NCI-H146 treated with DMSO at 0.1 percent for 48 hours (cell line): ENCODE results near the gene ATG16L1.
"Not testable (repeated sequence)": the region's sequence is repeated elsewhere in the genome, so short reads cannot be mapped to it uniquely, and the experiment has no call there.

ENCODE experiments used
- DNase-seq: peaks from one replicate; lab custom pipeline; 2025; ENCODE audit not compliant: unreplicated experiment; lab: John Stamatoyannopoulos, UW

ATG16L1 gene

DNA sequence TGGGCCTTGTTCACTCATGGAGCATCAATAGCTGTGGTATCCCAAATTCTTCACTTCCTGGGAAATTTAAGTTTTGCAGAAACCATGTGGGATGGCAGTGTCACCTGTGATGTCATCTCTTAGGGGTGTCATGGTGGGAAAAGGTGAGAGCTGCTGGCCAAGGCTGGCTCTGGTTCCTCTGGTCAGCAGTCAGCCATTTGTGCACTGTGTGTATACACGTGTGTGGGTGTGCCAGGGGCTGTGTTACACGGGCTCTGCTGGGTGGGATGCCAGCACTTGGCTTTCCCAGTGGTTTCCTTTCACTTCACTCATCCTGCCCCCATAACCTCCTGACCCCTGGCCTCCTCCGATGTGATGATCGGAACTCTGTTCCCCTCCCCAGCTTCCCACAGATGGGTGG is 77.4 kb downstream of the ATG16L1 start:
- DNase-seq = no peak

DNA sequence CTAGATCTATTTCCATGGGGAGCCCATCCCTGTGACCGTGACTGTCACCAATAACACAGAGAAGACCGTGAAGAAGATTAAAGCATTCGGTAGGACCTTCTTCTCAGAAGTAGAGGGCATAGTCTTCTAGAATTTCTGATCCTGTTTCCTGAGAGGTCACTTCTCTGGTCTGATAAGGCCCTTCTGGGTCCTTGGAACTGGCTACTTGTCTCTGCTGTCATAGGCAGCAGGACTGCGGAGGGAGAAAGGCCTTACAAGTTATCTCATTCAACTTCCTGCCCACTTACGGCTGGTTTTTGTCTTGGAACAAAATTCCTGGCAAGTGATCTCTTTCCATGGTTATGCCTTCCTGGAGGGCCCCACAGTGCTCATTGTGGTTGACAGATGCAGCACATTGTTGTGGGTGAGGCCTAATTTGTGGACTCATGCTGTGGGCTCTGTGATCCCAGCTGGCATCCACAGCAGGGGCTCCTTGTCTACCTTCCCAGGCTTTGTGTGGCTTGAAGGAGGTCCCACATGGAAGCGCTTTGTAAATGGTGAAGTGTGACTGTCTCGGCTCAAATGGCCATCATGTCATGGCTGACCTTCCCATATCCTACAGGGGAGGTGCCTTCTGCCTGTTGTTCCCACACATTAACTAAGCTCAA is 78.1 kb downstream of the ATG16L1 start:
- peak; percentile 89 for DNase-seq

DNA sequence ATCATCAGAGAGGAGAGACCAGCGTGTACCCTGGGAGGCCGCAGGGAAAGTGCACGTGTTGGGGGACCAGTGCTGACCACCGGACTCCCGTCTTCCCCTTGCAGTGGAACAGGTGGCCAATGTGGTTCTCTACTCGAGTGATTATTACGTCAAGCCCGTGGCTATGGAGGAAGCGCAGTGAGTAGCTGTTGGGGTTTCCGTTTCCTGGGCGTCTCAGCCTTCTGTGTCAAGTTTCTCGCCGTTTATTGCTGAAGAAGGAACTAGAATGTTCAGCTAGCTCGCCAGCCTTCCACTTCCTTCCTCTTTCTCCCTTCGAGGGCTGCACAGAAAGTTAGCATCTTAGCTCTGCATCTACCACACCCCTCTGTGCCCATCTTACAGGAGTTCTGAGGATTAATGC is 80.1 kb downstream of the ATG16L1 start:
- no peak for DNase-seq

DNA sequence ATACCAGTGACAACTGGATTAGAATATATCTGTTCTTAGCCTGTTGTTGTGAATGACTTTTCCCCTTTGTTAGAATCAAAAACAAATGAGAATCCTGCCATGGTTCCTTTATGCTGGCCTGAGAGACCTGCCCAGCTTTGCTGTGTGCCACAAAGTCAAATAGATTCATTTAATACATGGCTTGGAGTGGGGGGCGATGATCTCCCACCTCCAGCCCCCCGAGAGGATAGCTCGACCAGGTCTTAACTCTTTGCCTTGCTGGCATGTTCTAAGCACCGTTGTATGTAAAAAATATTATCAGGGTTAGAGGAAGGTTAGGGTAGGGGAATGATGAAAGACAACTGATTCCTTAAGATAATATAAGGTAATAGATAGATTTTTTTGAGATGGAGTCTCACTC is 80.7 kb downstream of the ATG16L1 start:
- DNase-seq = no peak

DNA sequence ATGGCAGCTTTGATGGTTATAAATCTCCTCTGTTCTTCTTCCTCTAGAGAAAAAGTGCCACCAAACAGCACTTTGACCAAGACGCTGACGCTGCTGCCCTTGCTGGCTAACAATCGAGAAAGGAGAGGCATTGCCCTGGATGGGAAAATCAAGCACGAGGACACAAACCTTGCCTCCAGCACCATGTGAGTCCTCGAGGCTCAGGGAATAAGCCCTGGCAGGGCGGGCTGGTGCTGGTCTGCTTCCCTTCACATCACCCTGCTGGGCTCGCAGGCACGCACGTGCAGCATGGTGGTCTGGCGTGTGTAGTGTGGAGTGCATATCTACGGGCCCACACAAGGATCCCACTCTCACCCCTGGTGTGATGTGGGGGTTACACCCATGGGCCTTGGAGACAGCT is 83.4 kb downstream of the ATG16L1 start:
- no peak for DNase-seq

DNA sequence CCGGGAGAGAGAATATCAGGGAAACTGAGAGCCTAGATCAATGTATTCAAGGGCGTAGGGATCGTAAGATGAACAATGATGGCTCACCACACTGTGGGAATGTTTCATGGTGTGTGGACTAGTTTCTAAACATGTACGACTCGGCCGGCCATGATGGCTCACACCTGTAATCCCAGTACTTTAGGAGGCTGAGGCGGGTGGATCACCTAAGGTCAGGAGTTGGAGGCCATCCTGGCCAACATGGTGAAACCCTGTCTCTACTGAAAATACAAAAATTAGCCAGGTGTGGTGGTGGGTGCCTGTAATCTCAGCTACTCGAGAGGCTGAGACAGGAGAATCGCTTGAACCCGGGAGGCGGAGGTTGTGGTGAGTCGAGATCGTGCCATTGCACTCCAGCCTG is 84.6 kb downstream of the ATG16L1 start:
- not testable (repeated sequence) for DNase-seq

DNA sequence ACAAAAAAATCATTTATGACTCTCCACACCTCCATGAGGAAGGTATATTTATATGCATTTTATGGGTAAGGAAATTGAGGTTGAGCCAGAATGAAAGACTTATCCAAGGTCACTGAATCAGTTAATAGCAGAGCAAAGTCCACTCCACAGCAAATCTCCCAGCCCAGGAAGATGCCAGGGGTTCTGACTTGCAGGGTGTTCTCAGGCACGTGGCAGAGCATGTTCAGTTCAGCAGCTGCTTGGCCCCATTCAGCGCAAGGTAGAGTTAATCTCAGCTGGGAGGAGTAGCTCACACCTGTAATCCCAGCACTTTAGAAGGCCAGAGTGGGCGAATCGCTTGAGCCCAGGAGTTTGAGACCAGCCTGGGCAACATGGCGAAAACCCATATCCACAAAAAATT is 85.1 kb downstream of the ATG16L1 start:
- no peak for DNase-seq

DNA sequence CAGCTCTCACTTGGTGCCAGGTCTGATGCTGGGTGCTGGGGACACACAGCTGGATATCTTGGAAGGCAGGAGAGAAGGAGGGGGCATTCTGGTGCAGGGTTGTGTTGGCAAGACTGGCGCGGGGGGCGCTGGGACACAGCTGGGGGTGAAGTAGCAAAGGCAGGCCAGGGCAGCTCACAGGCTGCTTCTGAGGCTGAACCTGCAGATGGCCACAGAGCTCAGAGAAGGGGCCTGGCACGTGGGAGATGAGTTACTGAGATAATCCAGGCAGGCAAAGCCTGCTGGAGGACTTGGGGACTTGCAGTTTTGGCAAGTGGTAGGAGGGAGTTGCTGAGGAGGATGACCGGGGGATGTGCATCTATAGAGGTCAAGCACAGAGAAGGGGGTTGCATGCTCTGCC is 86.6 kb downstream of the ATG16L1 start:
- no peak for DNase-seq

DNA sequence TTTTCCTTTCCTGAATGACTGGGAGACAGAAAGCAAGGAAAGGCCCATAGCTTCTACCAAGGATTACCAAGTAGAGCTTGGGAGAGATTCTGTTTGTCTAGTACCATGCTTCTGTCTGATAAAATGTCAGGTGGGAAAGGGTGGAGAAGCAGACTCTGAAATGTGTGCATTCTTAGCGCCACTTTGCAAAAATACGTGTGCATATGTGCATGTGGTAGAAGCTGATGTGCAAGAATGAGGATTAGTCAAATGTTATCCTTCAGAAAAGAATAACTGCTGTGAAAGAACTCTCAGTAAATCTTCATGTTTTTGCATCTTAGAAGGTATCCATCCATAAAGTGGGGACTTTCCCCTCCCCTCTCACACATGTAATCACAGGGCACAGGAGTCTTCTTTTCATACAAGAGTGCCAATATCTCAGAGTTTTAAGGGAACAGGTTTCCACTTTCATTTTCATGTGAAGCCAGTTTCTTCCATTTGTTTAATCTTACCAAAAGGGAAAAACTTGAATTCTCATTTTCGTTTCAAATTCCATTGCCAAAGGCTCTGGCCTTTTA is 87.4 kb downstream of the ATG16L1 start:
- no peak for DNase-seq

DNA sequence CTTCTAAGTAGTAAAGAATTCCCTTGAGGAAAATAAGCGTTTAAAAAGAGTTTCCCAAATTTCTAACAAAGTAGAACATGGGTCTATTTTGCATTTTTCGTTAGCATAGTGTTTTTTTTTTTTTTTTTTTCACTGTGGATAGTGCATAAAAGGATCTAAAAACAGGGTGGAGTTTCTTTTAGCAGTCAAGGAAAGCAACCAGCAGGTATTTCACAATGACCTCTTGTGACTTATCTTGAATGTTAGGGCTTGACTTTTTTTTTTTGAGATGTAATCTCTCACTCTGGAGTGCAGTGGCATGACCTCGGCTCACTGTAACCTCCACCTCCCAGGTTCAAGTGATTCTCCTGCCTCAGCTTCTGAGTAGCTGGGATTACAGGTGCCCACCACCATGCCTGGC is 88.0 kb downstream of the ATG16L1 start:
- DNase-seq = no peak

DNA sequence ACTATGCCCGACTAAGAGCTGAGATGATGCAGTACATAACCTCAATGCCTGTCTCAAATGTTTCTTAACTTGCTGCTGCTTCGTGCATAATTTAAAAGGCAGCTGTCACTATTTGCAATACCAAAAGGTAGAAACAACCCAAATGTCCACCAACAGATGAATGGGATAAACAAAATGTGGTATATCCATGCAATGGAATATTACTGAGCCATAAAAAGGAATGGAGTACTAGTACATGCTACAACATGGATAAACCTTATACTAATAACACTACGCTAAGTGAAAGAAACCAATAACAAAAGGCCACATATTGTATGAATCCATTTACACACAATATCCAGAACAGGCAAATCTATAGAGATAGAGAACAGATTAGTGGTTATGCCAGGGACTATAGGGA is 89.8 kb downstream of the ATG16L1 start:
- DNase-seq = no peak

DNA sequence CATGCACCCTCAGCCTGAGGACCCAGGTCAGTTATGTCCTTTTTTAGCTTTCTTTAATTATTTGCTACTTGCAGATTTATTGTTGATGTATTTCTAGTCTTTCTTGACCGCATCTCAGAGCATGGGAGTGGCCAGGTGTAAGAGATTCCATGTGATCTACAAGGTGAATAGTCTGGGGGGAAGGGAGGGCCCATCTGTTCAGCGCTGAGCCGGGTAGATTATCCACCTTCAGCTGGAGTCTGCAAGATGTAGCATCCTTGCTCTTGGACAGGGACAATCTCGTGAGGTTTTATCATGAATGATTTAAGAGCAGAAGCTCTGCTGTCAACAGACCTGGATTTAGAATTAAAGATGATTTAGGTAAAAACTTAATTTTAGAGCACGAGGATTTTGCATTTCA is 90.8 kb downstream of the ATG16L1 start:
- no peak for DNase-seq

DNA sequence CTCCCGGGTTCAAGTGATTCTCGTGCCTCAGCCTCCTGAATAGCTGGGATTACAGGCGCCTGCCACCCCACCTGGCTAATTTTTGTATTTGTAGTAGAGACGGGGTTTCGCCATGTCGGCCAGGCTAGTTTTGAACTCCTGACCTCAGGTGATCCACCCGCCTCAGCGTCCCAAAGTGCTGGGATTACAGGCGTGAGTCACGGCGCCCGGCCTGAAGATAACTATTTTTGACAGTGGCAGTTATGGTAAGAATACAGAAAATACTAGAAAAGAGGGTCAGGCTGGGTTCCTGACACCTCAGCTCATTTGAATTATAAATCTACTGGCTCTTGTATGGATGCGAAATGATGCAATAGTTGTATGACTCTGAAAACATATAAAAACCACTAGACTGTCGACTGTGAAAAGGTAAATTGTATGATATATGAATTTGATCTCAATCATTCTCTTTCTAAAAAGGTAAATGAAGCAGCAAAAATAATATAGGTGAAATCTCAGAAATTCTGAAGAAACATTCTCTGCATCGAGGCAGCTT is 91.8 kb downstream of the ATG16L1 start:
- no peak for DNase-seq
